Measurements from ENCODE around the gene PCBD2.

GRCh38 chr5:134857401-134857800, 47.5 kb upstream of the PCBD2 start:
- TF ChIP-seq EZH2 (IDR thresholded peaks at IDR 0.05; ENCODE audit: insufficient read depth, poor library complexity, severe bottlenecking), result no peak
- no peak for TF ChIP-seq EZH2phosphoT487 (IDR thresholded peaks at IDR 0.05; ENCODE audit: insufficient read depth, low read depth)
